B cell (primary cell): ENCODE measurements around the gene CACHD1. TPM values are rescaled to one million over a fixed set of nuclear protein-coding genes. Genes with fewer than 3 reads are reported as not detected.

ENCODE experiments used
- ATAC-seq: fragments of 200-7000 bp; cut with Tn5 transposase; one replicate; pipeline ENCODE4 v1.10.0; 2021; ENCODE audit warnings: low read depth, mild to moderate bottlenecking, moderate number of reproducible peaks, moderate library complexity
- CTCF ChIA-PET: fragments of 350-600 bp; sonication (Branson Sonifier 250); formaldehyde crosslinking; loops from one replicate; lab custom pipeline; 2021; ENCODE audit warnings: antibody characterized with exemption, inconsistent platforms; lab: Charles Lee
- POLR2A ChIA-PET: fragments of 350-600 bp; sonication (Branson Sonifier 250); formaldehyde crosslinking; loops from one replicate; lab custom pipeline; 2021; ENCODE audit warnings: antibody characterized with exemption; lab: Charles Lee
- DNase-seq: peaks from one replicate; pipeline ENCODE4 v3.0.0; 2013
- H2AFZ ChIP-seq: 2 replicates; pipeline ENCODE4 v1.6.1; 2012; ENCODE audit warnings: mild to moderate bottlenecking, low read depth, low read length; ENCODE audit not compliant: insufficient read depth, poor library complexity, severe bottlenecking
- H3K27ac ChIP-seq, 2 donors: 1 replicate in 1 of 2; 2 replicates in 1 of 2; pipeline ENCODE4 v1.5.1; 2012 to 2013; ENCODE audit warnings: low read length in 2 of 2, mild to moderate bottlenecking in 2 of 2, moderate library complexity in 1 of 2
- H3K27me3 ChIP-seq, 4 experiments: fragments of 200-600 bp in 1 of 4; sonication (generic) in 1 of 4; replicated peaks in 1 of 4; 1 replicate in 2 of 4; 2 replicates in 2 of 4; pipeline versions ENCODE4 v1.6.1 to v1.7.0; 2013 to 2016; ENCODE audit warnings: low read length in 3 of 4, mild to moderate bottlenecking in 2 of 4, mixed read lengths in 1 of 4, moderate library complexity in 1 of 4; ENCODE audit not compliant: insufficient read depth in 4 of 4, control insufficient read depth in 3 of 4; ENCODE audit errors: control extremely low read depth in 1 of 4
- H3K36me3 ChIP-seq, 2 experiments: replicated peaks in 1 of 2; 1 replicate in 1 of 2; 2 replicates in 1 of 2; pipeline versions ENCODE4 v1.6.1 to v1.7.1; 2013; ENCODE audit warnings: low read length in 1 of 2; ENCODE audit not compliant: insufficient read depth in 2 of 2, control insufficient read depth in 1 of 2; ENCODE audit errors: control extremely low read depth in 1 of 2, extremely low read depth in 1 of 2
- H3K4me1 ChIP-seq, 2 donors: fragments of 200-600 bp in 1 of 2; sonication (generic) in 1 of 2; 1 replicate in 1 of 2; 2 replicates in 1 of 2; pipeline versions ENCODE4 v1.5.1 to v1.6.1; 2013 to 2017; ENCODE audit warnings: low read length in 2 of 2; ENCODE audit not compliant: control insufficient read depth in 2 of 2, insufficient read depth in 2 of 2
- H3K4me2 ChIP-seq: replicated peaks from 2 replicates; pipeline ENCODE3; 2012; ENCODE audit warnings: mild to moderate bottlenecking, low read depth, low read length; ENCODE audit not compliant: poor library complexity, severe bottlenecking
- H3K4me3 ChIP-seq, 5 experiments: fragments of 200-600 bp in 1 of 5; sonication (generic) in 1 of 5; 1 replicate in 3 of 5; 2 replicates in 2 of 5; pipeline versions ENCODE4 v1.5.1 to v1.7.0; 2011 to 2016; ENCODE audit warnings: low read length in 4 of 5, mild to moderate bottlenecking in 4 of 5, low read depth in 2 of 5, control low read depth in 1 of 5, moderate library complexity in 1 of 5; ENCODE audit not compliant: insufficient read depth in 1 of 5; ENCODE audit errors: control extremely low read depth in 1 of 5, extremely low read depth in 1 of 5
- H3K79me2 ChIP-seq: fragments of 200-600 bp; sonication (generic); one replicate; pipeline ENCODE4 v1.6.0; 2016; ENCODE audit warnings: low read length; ENCODE audit not compliant: control insufficient read depth, insufficient read depth
- H3K9ac ChIP-seq: fragments of 200-600 bp; sonication (generic); 2 replicates; pipeline ENCODE4 v1.6.1; 2017; ENCODE audit warnings: mild to moderate bottlenecking, low read length, moderate library complexity
- H3K9me3 ChIP-seq, 3 donors: one replicate each; pipeline versions ENCODE4 v1.6.1 to v1.7.1; 2013; ENCODE audit warnings: low read length in 2 of 3; ENCODE audit not compliant: control insufficient read depth in 2 of 3, insufficient read depth in 1 of 3; ENCODE audit errors: control extremely low read depth in 1 of 3
- H4K20me1 ChIP-seq: 2 replicates; pipeline ENCODE4 v1.6.0; 2012; ENCODE audit warnings: mild to moderate bottlenecking, low read length; ENCODE audit not compliant: insufficient read depth, control insufficient read depth, poor library complexity, severe bottlenecking
- H3K27ac Mint-ChIP-seq: one replicate; pipeline ENCODE4 v1.8.0; 2021; ENCODE audit warnings: mixed read lengths
- H3K27me3 Mint-ChIP-seq: one replicate; pipeline ENCODE4 v1.8.0; 2021; ENCODE audit warnings: mixed read lengths
- H3K4me1 Mint-ChIP-seq: one replicate; pipeline ENCODE4 v1.8.0; 2021; ENCODE audit warnings: mixed read lengths
- H3K4me3 Mint-ChIP-seq: one replicate; pipeline ENCODE4 v1.8.0; 2021; ENCODE audit warnings: mixed read lengths
- H3K9me3 Mint-ChIP-seq: one replicate; pipeline ENCODE4 v1.8.0; 2022; ENCODE audit warnings: mixed read lengths; ENCODE audit not compliant: insufficient read depth
- EZH2 ChIP-seq: IDR thresholded peaks from 2 replicates; pipeline ENCODE4 v1.6.1; 2012; ENCODE audit warnings: borderline replicate concordance, low read depth, mild to moderate bottlenecking, moderate library complexity, low read length; ENCODE audit not compliant: insufficient read depth, poor library complexity, severe bottlenecking
- WGBS: methylation state at CpG from one replicate; pipeline ENCODE4 v1.1.5; 2013; ENCODE audit warnings: missing lambda C conversion rate; ENCODE audit not compliant: insufficient coverage; 5-methylcytosine and 5-hydroxymethylcytosine counted together
- intact Hi-C: fragments of 100-400 bp; cut with micrococcal nuclease; formaldehyde crosslinking; loops from one replicate; pipeline ENCODE4 v1.10.0; 2022
- polyA plus RNA-seq: library from polyadenylated mRNA; depleted of rRNA; stranded (reverse); fragments of >200 nt; gene quantifications from 2 replicates; pipeline ENCODE4 v1.2.3, GENCODE V29; 2012
- total RNA-seq, 2 donors: library from RNA; stranded (reverse); fragments of 120-200 nt in 1 of 2; gene quantifications; 1 replicate in 1 of 2; 2 replicates in 1 of 2; pipeline versions ENCODE4 v1.2.3 to v1.2.4, GENCODE V29; 2013 to 2022
- TF ChIP-seq, protein P1 (sequence below): fragments of 200-600 bp; IDR thresholded peaks from one replicate; pipeline ENCODE4 v1.8.0; 2022; ENCODE audit warnings: antibody characterized with exemption, mild to moderate bottlenecking

Gene CACHD1
- total and polyA plus RNA-seq, 2 donors (not counting 1 experiment from before 2014, with no cell fraction given) = not detected

DNA sequence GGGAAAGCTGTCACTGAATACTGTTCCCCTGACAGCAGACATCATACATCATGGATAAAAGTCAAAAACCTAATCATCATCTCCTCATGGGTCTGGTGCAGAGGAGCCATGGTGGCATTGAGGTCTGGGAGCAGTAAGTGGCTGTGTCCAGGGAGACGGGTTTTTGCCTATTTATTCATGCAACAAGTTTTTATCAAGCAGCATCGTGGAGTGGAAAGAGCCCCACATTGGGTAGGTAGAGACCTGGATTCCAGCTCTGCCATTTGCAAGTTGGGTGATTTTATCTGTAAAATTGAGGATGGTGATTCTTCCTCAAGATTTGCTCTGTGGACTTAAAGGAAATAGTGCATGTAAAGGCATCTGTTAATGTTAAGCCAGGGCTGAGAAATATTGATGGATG is 4.2 kb downstream of the CACHD1 start:
- Histone ChIP-seq H3K4me1 (peaks cover 18% of the 10 kb centered on the region in 2 donors), H3K27me3 (peaks cover 0 to 33% (median 17%) of the 10 kb centered on the region in 4 experiments), H3K9me3 (peaks cover 0 to 9% (median 0%) of the 10 kb centered on the region in 3 donors), H3K9ac (no peak overlapping the region), H3K79me2 (no peaks in the 10 kb centered on the region), H3K27ac (no peak overlapping the region), H4K20me1 (no peaks in the 10 kb centered on the region), H3K36me3 (no peaks in the 10 kb centered on the region), H2AFZ (no peak overlapping the region), H3K4me2 (no peak overlapping the region), H3K4me3 (no peak overlapping the region)
- ChIA-PET POLR2A (no interaction called here), CTCF (no interaction called here)
- TF ChIP-seq, protein P1, sequence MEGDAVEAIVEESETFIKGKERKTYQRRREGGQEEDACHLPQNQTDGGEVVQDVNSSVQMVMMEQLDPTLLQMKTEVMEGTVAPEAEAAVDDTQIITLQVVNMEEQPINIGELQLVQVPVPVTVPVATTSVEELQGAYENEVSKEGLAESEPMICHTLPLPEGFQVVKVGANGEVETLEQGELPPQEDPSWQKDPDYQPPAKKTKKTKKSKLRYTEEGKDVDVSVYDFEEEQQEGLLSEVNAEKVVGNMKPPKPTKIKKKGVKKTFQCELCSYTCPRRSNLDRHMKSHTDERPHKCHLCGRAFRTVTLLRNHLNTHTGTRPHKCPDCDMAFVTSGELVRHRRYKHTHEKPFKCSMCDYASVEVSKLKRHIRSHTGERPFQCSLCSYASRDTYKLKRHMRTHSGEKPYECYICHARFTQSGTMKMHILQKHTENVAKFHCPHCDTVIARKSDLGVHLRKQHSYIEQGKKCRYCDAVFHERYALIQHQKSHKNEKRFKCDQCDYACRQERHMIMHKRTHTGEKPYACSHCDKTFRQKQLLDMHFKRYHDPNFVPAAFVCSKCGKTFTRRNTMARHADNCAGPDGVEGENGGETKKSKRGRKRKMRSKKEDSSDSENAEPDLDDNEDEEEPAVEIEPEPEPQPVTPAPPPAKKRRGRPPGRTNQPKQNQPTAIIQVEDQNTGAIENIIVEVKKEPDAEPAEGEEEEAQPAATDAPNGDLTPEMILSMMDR = no peak
- TF ChIP-seq EZH2 = no peak
- Mint-ChIP-seq H3K4me1 (peaks cover 17% of the 10 kb centered on the region), H3K27ac (no peak overlapping the region), H3K4me3 (no peak overlapping the region), H3K9me3 (no peaks in the 10 kb centered on the region), H3K27me3 (peaks cover 51% of the 10 kb centered on the region)
- DNase-seq (no peak), ATAC-seq (no peak)
- intact Hi-C loops = no loop called here
- WGBS = 93% methylated on average over 2 of the region's 2 CpGs

- Histone ChIP-seq H3K27me3 (peaks cover 0 to 26% (median 14%) of the 10 kb centered on the region in 4 experiments), H3K9me3 (peaks cover 0 to 7% (median 0%) of the 10 kb centered on the region in 3 donors), H3K36me3 (no peaks in the 10 kb centered on the region), H3K27ac (no peak overlapping the region), H3K4me2 (no peak overlapping the region), H4K20me1 (no peaks in the 10 kb centered on the region), H3K9ac (no peak overlapping the region), H3K79me2 (no peaks in the 10 kb centered on the region), H2AFZ (no peak overlapping the region), H3K4me3 (no peak overlapping the region), H3K4me1 (peaks cover 13 to 14% of the 10 kb centered on the region in 2 donors)
- Mint-ChIP-seq H3K4me3 (no peak overlapping the region), H3K27ac (no peak overlapping the region), H3K9me3 (no peaks in the 10 kb centered on the region), H3K27me3 (peaks cover 46% of the 10 kb centered on the region), H3K4me1 (peaks cover 11% of the 10 kb centered on the region)
- DNase-seq = no peak
- CTCF ChIA-PET = no interaction called here
- POLR2A ChIA-PET = no interaction called here
- TF ChIP-seq, protein P1 = no peak
- TF ChIP-seq EZH2 = no peak
- intact Hi-C loops = no loop called here
- 67% methylated on average over 1 of the region's 2 CpGs for WGBS
- ATAC-seq = no peak
Measured at GRCh38 chr1:64474665-64475439, 4.9 kb downstream of the CACHD1 start.
